AG04449 (cell line): ENCODE results near the gene TRIM54.

Experiments
- CTCF ChIA-PET: fragments of 350-600 bp; formaldehyde crosslinking; extraction: SDS; loops from one replicate; lab custom pipeline; 2021; ENCODE audit warnings: antibody characterized with exemption; lab: Yijun Ruan, JAX
- POLR2A ChIA-PET: fragments of 400-600, 350-600 bp; formaldehyde crosslinking; extraction: SDS; loops from one replicate; lab custom pipeline; 2020; ENCODE audit warnings: antibody characterized with exemption, inconsistent platforms; lab: Yijun Ruan, JAX
- DNase-seq: peaks from one replicate; pipeline ENCODE4 v3.0.0-alpha.2; 2010; ENCODE audit warnings: low read depth, low spot score
- H3K4me3 ChIP-seq: 2 replicates; pipeline ENCODE4 v1.5.1; 2011; ENCODE audit warnings: low read depth, mild to moderate bottlenecking, control low read depth, low read length
- TF ChIP-seq, protein P1 (sequence below): IDR thresholded peaks from one replicate; pipeline ENCODE4 v1.5.1; 2011; ENCODE audit warnings: mild to moderate bottlenecking, moderate library complexity, low read length, control low read depth, inconsistent platforms; ENCODE audit not compliant: insufficient read depth; ENCODE audit errors: missing control alignments

TRIM54 gene

DNA sequence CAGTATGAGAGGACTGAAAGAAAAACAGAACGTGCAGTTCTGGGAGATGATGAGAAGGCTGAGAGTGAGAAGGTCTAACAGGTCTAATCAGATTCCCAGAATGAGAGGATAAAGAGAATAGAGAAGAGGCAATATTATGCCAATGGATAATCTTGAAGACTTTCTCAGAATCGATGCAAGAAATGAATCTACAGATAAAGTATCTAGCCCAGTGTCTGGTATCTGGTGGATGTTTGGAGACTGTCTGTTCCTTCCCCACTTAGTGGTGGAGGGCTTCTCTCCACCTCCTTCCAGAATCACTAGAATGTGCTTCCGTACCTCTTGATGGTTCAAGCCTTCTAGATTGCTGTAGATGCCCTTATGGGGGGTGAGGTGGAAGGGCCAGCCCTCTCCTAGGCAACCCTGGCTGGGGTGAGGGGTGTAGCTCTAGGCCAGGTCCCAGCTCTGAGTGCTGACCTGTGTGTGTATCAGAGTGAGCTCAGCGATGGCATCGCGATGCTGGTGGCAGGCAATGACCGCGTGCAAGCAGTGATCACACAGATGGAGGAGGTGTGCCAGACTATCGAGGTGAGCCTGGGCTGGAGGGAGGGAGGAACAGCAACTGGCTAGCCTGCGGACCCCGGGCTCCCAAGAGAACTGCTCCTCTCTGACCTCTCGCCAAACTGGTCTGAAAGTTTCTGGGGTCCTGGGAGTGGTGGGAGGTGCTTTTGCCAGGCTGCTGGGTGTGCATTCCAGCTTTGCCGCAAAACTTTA is 22.4 kb downstream of the TRIM54 start:
- no peak overlapping the region for H3K4me3 ChIP-seq
- POLR2A ChIA-PET: no interaction called here
- no peak for DNase-seq
- CTCF ChIA-PET: interaction anchor here (0.7 to 8.1 kb wide), 12 partner anchors 9 to 206 kb away, joined by 3 to 155 read pairs (median 21); partner anchors contain the start of genes MPV17, SLC30A3 and TRIM54
- TF ChIP-seq, protein P1, sequence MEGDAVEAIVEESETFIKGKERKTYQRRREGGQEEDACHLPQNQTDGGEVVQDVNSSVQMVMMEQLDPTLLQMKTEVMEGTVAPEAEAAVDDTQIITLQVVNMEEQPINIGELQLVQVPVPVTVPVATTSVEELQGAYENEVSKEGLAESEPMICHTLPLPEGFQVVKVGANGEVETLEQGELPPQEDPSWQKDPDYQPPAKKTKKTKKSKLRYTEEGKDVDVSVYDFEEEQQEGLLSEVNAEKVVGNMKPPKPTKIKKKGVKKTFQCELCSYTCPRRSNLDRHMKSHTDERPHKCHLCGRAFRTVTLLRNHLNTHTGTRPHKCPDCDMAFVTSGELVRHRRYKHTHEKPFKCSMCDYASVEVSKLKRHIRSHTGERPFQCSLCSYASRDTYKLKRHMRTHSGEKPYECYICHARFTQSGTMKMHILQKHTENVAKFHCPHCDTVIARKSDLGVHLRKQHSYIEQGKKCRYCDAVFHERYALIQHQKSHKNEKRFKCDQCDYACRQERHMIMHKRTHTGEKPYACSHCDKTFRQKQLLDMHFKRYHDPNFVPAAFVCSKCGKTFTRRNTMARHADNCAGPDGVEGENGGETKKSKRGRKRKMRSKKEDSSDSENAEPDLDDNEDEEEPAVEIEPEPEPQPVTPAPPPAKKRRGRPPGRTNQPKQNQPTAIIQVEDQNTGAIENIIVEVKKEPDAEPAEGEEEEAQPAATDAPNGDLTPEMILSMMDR: no peak

DNA sequence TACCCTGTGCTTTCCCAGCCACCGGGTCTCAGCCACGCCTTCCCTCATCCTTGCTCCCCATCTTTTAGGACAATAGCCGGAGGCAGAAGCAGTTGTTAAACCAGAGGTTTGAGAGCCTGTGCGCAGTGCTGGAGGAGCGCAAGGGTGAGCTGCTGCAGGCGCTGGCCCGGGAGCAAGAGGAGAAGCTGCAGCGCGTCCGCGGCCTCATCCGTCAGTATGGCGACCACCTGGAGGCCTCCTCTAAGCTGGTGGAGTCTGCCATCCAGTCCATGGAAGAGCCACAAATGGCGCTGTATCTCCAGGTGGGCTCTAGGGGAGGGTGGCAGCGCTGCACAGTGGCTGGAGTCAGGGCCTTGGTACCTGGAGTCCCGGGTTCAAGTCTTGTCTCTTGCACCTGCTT is 23.3 kb downstream of the TRIM54 start:
- DNase-seq: no peak
- CTCF ChIA-PET: interaction anchor here (0.9 to 8.1 kb wide), 7 partner anchors 13 to 207 kb away, joined by 3 to 155 read pairs (median 5); partner anchors contain the start of genes MPV17 and TRIM54
- TF ChIP-seq, protein P1: no peak
- POLR2A ChIA-PET: no interaction called here
- no peak overlapping the region for H3K4me3 ChIP-seq

DNA sequence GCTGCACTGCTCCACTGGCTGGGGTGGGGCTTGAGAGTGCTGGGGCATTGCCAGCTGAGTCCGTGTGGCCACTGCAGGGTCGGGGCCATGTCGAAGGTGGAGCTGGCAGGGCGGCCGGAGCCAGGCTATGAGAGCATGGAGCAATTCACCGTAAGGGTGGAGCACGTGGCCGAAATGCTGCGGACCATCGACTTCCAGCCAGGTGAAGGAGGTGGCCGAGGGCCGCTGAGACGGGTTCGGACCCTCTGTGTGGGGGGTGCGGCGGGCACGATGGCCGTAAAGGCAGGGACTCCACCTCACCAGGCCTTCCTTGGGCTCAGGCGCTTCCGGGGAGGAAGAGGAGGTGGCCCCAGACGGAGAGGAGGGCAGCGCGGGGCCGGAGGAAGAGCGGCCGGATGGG is 23.9 kb downstream of the TRIM54 start:
- TF ChIP-seq, protein P1: no peak
- no peak overlapping the region for H3K4me3 ChIP-seq
- CTCF ChIA-PET: interaction anchor here (1.3 to 8.1 kb wide), 4 partner anchors 14 to 208 kb away, joined by 5 to 155 read pairs (median 99); partner anchors contain the start of gene MPV17
- DNase-seq: no peak
- POLR2A ChIA-PET: no interaction called here

DNA sequence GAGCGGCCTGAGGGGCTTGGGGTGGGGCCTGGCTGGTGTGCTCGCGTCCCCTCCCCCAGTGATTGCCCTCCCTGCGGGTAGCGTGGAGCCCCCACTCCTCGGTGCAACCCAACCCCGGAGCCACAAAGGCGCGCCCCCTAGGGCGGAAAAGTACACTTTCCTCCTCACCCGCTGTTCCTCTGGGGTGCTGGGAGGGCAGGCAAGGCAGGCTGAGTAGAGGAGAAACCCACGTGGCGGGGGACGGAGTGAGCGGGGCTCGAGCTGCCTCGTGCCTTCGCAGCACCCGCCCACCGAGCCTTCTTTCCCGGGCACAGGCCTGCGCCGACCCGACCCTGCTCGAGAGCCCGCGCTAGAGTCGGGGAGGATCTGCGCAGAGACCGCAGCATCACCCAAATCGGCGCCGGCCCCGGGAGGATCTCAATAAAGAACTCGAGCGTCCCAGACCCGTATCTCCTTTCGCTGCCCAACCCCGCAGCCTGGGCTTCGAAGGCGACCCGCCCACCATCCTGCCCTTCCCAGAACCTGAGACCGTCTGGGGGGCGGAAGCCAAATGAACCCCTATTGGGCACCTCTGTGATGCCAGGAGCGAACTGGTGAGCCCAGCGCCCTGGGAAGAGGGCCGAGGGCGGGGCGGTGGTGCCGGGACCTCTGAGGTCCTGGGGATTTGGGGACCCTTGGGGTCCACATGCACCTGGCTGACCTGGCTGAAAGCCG is 24.5 kb downstream of the TRIM54 start:
- POLR2A ChIA-PET: no interaction called here
- DNase-seq: no peak
- TF ChIP-seq, protein P1: no peak
- no peak overlapping the region for H3K4me3 ChIP-seq
- CTCF ChIA-PET: interaction anchor here (6.7 to 8.1 kb wide), 3 partner anchors 14 to 208 kb away, joined by 94 to 155 read pairs (median 104); partner anchors contain the start of gene MPV17

DNA sequence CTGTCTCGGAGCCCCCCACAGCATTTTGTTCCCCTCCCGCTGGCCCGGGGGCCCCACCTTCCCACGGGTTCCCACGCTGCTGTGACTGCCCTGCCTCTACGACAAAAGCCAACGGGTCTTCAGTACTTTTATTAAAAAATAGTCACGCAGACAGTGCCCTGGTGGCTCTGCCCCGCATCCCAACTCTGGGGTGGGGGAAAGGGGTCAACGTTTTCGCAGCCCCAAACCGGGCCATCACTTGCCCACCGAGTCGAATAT is 25.0 kb downstream of the TRIM54 start:
- no peak overlapping the region for H3K4me3 ChIP-seq
- TF ChIP-seq, protein P1: no peak
- ChIA-PET POLR2A (no interaction called here), CTCF (interaction anchor here (3.0 to 6.7 kb wide), 2 partner anchors 13 to 14 kb away, joined by 11 to 94 read pairs; partner anchors contain the start of gene MPV17)
- DNase-seq: no peak
